GM19023 (cell line): Measurements from ENCODE around the gene USP24.
"Not testable (repeated sequence)": the region's sequence is repeated elsewhere in the genome, so short reads cannot be mapped to it uniquely, and the experiment has no call there.

Source experiments
- ATAC-seq: cut with Tn5 transposase; IDR thresholded peaks from one replicate; pipeline ENCODE4 v1.9.1; 2021; ENCODE audit warnings: mild to moderate bottlenecking, moderate library complexity; ENCODE audit not compliant: unreplicated experiment

Gene USP24

GRCh38 chr1:55124470-55124869 lies 90.7 kb downstream of the USP24 start:
- no peak for ATAC-seq

- ATAC-seq: no peak
Measured at GRCh38 chr1:55120538-55120937, 94.6 kb downstream of the USP24 start.

DNA sequence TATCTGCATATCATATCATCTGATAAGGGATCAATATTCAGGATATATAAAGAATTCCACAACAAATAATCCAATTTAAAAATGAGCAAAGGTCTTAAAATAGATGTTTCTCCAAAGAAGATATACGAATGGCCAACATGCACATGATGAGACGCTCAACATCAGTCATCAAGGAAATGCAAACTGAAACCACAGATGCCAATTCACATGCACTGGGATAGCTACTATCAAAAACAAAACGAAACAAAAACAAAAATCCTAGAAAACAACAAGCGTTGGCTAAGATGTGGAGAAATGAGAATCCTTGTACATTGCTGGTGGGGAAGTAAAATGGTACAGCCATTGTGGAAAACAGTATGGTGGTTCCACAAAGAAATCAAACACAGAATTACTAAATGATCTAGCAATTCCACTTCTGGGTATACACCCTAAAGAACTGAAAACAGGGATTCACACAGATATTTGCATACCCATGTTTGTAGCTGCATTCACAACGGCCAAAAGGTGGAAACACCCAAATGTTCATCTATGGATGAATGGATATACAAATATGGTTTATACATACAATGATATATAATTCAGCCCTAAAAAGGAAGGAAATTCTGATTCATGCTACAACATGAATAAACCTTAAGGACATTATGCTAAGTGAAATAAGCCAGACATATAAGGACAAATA lies 96.4 kb downstream of the USP24 start:
- ATAC-seq: no peak

- no peak for ATAC-seq
Measured at GRCh38 chr1:55117941-55118340, 97.2 kb downstream of the USP24 start.

GRCh38 chr1:55109005-55109404 lies 106.2 kb downstream of the USP24 start:
- not testable (repeated sequence) for ATAC-seq

DNA sequence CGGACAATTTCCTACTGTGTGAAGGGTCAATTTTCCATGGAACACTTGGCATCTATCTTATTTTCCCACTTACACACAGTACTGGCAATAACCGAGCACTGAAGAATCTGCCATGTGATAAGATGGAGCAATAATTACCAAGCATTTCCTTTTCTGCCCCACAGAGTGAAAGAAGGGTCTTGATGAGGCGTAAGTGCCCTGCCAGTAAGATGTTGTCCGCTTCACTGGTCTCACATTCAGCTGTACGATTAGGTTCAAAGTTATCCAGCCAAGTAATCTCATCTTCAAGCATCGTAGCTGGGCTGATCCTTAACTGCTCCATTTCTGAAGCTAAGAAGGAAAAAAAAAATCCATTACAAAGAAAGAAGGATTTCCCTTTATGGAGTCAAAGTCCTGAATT lies 108.1 kb downstream of the USP24 start:
- no peak for ATAC-seq

DNA sequence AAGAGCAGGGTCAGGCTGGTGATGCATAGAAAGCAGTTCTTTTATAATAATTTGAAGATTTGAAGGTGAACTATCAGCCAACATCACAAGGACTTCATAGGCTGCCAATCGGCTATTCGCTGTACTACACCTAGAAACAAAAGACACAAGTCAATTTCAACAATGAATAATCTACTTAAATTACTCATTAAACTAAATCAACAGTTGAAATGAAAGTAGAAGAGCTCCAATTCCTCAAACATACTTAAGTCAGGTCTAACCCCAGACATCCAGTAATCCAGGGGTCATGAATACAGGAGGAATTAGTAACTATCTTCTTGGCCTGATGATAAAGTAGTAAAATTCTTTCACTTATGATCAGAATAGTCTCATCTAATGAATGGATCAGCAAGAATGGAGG lies 111.3 kb downstream of the USP24 start:
- ATAC-seq: no peak

GRCh38 chr1:55095095-55095494 lies 120.1 kb downstream of the USP24 start:
- no peak for ATAC-seq

- ATAC-seq: no peak
Measured at GRCh38 chr1:55092475-55092874, 122.7 kb downstream of the USP24 start.

DNA sequence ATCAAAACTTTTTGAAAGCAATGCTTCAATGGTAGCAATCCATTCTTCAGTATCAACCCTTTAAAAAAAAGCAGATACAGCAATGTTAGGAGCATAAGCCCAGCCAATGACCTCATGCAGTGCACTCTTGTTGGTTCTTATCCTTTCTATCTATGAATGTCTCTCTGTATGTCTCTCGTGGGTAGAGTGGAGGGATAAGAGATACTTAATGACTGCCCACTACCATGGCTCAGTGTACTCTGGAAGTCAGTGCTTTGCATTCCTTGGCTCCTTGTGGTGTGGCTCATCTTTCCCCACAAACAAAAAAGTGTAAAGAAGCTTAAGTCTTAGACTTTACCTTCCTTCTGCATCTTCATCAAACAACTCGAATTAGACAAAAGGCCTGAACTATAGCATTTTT lies 125.5 kb downstream of the USP24 start:
- no peak for ATAC-seq

DNA sequence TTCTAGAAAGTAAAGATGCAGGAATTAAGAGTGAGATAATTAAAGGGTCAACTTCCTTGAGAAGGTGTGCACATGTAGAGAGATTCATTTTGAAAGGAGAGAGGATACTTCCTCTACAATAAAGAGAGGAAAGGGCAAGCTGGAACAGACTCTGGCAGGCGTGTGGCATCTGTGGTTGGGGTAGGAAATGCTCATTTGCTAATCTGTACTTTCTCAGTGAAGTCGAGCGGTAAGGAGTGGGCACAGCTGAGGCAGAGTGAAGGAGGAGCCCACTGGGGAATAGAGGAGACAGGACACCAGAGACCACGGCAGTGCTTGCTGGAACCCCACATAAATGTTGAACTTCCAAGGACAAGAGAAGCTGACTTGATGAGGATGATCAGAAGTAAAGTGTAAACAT lies 126.8 kb downstream of the USP24 start:
- no peak for ATAC-seq

- ATAC-seq: no peak
Measured at GRCh38 chr1:55087439-55087838, 127.7 kb downstream of the USP24 start.

DNA sequence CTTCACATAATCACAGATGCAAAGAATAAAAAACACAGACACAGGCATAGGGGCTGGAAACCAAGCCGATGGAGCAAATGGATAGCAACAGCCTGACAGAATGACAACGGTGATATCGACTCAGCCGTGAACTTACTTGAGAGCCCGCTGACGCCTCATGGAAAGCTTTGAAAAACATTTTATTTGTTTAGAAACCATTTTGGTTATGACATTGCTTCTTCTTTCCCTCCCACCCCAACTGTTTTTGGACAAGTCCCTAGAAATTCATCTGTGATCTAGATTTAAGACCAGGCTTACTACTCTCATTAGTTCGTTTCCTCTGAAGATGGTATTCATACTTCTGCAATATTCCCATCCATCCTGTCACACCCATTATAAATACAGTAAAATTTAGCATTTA lies 130.9 kb downstream of the USP24 start:
- no peak for ATAC-seq

DNA sequence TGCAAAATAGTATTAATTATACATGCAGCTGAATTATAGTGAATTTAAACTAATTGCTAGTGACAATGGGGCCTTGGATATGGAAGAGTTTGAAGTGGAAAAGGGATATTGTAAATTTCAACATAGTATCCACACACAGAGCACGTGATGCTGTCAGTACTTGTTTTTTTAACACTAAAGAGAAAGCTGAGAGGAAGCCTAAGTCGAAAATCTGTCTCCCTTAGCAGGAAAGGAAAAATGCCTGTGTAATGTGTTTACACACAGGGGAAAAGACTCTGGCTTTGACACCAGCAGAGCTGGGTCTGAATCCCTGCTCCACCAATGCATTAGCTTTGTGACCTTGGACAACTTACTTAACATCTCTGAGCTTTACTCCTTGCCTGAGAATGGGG lies 133.3 kb downstream of the USP24 start:
- ATAC-seq: no peak

DNA sequence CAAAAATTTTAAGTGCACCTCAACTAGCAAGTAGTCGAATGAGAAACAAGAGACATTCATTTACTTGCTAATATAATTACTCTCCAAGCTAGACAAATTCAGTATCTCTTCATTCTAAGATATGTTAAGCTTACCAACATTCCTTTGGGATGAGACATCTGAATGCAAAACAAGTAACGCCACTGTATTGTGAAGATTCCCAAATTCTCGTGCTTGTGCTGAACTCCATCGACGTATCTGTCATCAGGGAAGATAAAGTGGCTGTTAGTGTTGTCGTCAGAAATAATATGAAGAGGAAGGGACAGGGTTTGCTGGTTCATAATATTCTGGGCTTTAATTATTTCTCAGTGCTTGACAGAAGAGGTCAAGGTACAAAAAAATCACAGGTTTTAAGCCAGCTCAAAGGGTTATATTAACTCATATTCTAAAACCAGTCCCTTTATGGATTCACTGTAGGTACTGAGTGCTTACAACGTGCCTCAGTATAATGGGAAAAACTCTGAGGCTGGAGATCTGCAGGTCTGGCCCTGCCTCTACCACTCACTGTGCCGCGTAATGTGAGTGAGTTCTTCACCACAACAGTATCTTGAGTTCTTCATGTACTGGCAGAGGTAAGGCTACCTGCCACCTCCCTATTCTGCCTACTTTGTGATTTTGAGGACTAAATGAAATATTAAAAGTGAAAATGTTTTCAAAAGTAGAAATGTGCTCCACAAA lies 133.8 kb downstream of the USP24 start:
- no peak for ATAC-seq

- no peak for ATAC-seq
Measured at GRCh38 chr1:55079651-55080050, 135.5 kb downstream of the USP24 start.

DNA sequence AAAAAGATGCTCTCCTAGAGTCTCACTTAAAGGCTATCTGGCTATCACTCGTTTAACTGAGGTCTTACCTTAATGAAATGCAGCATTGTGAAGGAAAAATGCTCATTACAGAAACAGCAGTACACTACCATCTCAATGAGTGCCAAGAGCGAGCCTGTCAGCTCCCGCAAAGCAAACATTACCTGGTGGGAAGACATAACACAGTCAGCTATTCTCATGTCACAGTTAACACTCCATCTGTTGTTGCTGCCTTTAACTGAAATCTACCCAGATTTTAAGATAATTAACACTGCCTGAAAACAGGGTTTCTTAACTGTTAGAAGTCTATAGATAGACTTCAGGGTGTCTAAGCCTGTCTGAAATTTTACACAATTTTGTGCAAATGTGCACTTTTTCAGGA lies 136.7 kb downstream of the USP24 start:
- ATAC-seq: no peak

DNA sequence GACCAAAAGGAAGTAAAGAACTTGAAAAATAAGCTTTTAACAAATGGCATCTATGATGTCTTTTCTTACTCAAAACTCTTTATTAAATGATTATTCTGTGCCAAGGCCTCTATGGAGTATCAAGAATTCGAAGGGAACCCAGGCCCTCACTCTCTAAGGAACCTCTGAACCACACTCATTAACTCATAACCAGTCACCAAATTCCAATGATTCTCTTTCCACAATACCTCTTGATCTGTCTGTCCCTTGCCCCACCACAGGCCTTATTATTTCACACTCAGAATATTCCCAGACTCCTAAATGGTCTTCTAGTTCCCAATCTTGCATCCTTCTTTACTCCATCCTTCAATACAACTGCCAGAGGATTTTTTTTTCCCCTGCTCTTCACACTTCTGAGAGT lies 138.8 kb downstream of the USP24 start:
- no peak for ATAC-seq

- ATAC-seq: no peak
Measured at GRCh38 chr1:55074455-55074854, 140.7 kb downstream of the USP24 start.

GRCh38 chr1:55073187-55073916 lies 141.8 kb downstream of the USP24 start:
- no peak for ATAC-seq

DNA sequence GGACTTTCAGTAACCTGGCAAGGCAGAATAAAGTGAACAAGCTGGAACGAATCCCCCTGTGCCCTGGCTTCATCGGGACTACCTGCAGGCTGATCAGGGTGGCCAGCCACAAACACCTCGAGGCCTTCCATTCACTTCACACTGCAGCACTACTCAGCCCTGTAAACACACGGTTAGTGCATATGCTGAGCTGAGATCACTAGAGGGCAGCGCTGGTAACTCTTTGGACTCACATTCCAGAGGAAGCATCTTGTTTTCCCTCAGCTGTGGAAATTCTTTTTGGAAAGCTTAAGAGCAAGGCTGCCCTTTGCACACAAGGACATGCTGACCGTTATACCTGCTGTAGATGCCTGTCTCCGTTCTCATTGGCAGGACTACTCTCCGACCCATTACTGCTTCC lies 143.7 kb downstream of the USP24 start:
- no peak for ATAC-seq
